Effector memory CD8-positive, alpha-beta T cell (primary cell): ENCODE data around the gene SUSD2.
A peak's percentile ranks its signal among the peaks of the same experiment; 100 is the strongest.
"Not testable (repeated sequence)": the region's sequence is repeated elsewhere in the genome, so short reads cannot be mapped to it uniquely, and the experiment has no call there.

Source experiments
- ATAC-seq: fragments of 150-1000 bp; cut with Tn5 transposase; replicated peaks from 2 replicates; pipeline ENCODE4 v1.10.0; 2021; ENCODE audit warnings: mild to moderate bottlenecking, moderate library complexity
- DNase-seq, 3 experiments: peaks; one replicate each; pipeline ENCODE4 v3.0.0; 2021
- H3K27ac Mint-ChIP-seq, 2 donors: one replicate each; pipeline ENCODE4 v1.8.0; 2022; ENCODE audit warnings: mild to moderate bottlenecking in 2 of 2, mixed read lengths in 2 of 2, moderate library complexity in 2 of 2
- H3K27me3 Mint-ChIP-seq, 2 donors: one replicate each; pipeline ENCODE4 v1.8.0; 2022; ENCODE audit warnings: mixed read lengths in 2 of 2
- H3K36me3 Mint-ChIP-seq: one replicate; pipeline ENCODE4 v1.8.0; 2022; ENCODE audit warnings: mild to moderate bottlenecking, moderate library complexity, mixed read lengths; ENCODE audit not compliant: insufficient read depth
- H3K4me1 Mint-ChIP-seq, 2 donors: one replicate each; pipeline ENCODE4 v1.8.0; 2022; ENCODE audit warnings: low read depth in 2 of 2, mixed read lengths in 2 of 2
- H3K4me3 Mint-ChIP-seq, 2 donors: one replicate each; pipeline ENCODE4 v1.8.0; 2022; ENCODE audit warnings: mild to moderate bottlenecking in 2 of 2, mixed read lengths in 2 of 2, moderate library complexity in 2 of 2
- H3K9me3 Mint-ChIP-seq, 2 donors: one replicate each; pipeline ENCODE4 v1.8.0; 2022; ENCODE audit warnings: mixed read lengths in 2 of 2

SUSD2 gene

GRCh38 chr22:24210409-24210808 lies 29.1 kb downstream of the SUSD2 start:
- not testable (repeated sequence) for ATAC-seq, H3K9me3 Mint-ChIP-seq, H3K36me3 Mint-ChIP-seq, DNase-seq, H3K4me1 Mint-ChIP-seq, H3K4me3 Mint-ChIP-seq, H3K27ac Mint-ChIP-seq
- peaks cover 0 to 13% of the 10 kb centered on the region in 2 donors for H3K27me3 Mint-ChIP-seq

- peaks cover 0 to 20% of the 10 kb centered on the region in 2 donors for H3K27me3 Mint-ChIP-seq
- H3K4me1 Mint-ChIP-seq, H3K36me3 Mint-ChIP-seq, H3K27ac Mint-ChIP-seq, H3K4me3 Mint-ChIP-seq, ATAC-seq, DNase-seq, H3K9me3 Mint-ChIP-seq: not testable (repeated sequence)
Measured at GRCh38 chr22:24211716-24212115, 30.4 kb downstream of the SUSD2 start.

GRCh38 chr22:24213111-24213510 lies 31.8 kb downstream of the SUSD2 start:
- not testable (repeated sequence) for H3K27ac Mint-ChIP-seq, H3K4me1 Mint-ChIP-seq, DNase-seq, H3K9me3 Mint-ChIP-seq, H3K4me3 Mint-ChIP-seq, ATAC-seq, H3K36me3 Mint-ChIP-seq
- peaks cover 0 to 20% of the 10 kb centered on the region in 2 donors for H3K27me3 Mint-ChIP-seq

GRCh38 chr22:24214467-24215285 lies 33.4 kb downstream of the SUSD2 start:
- Mint-ChIP-seq H3K4me1 (no peaks in the 10 kb centered on the region), H3K27me3 (peaks cover 0 to 22% of the 10 kb centered on the region in 2 donors), H3K27ac (peak overlapping the region in 1 of 2 donors; percentile 69), H3K36me3 (peaks cover 2% of the 10 kb centered on the region), H3K4me3 (no peak overlapping the region), H3K9me3 (no peaks in the 10 kb centered on the region)
- ATAC-seq: no peak
- DNase-seq: no peak

- no peak overlapping the region for H3K4me3 Mint-ChIP-seq
- peaks cover 0 to 29% of the 10 kb centered on the region in 2 donors for H3K27me3 Mint-ChIP-seq
- H3K27ac Mint-ChIP-seq: peak overlapping the region in 1 of 2 donors; percentile 29
- ATAC-seq (no peak), DNase-seq (no peak)
- H3K36me3 Mint-ChIP-seq: peaks cover 2% of the 10 kb centered on the region
- H3K9me3 Mint-ChIP-seq: no peaks in the 10 kb centered on the region
- H3K4me1 Mint-ChIP-seq: no peaks in the 10 kb centered on the region
Measured at GRCh38 chr22:24216541-24217209, 35.4 kb downstream of the SUSD2 start.

- Mint-ChIP-seq H3K9me3 (no peaks in the 10 kb centered on the region), H3K27me3 (peaks cover 0 to 29% of the 10 kb centered on the region in 2 donors), H3K36me3 (peaks cover 2% of the 10 kb centered on the region), H3K4me1 (no peaks in the 10 kb centered on the region), H3K4me3 (no peak overlapping the region), H3K27ac (no peak overlapping the region)
- DNase-seq (no peak), ATAC-seq (no peak)
Measured at GRCh38 chr22:24217384-24217783, 36.1 kb downstream of the SUSD2 start.

GRCh38 chr22:24219750-24220149 lies 38.5 kb downstream of the SUSD2 start:
- no peaks in the 10 kb centered on the region for H3K9me3 Mint-ChIP-seq
- H3K27me3 Mint-ChIP-seq: peaks cover 0 to 19% of the 10 kb centered on the region in 2 donors
- DNase-seq (no peak), ATAC-seq (no peak)
- peak overlapping the region in 1 of 2 donors; percentile 59 for H3K27ac Mint-ChIP-seq
- no peaks in the 10 kb centered on the region for H3K4me1 Mint-ChIP-seq
- H3K36me3 Mint-ChIP-seq: peaks cover 2% of the 10 kb centered on the region
- no peak overlapping the region for H3K4me3 Mint-ChIP-seq

- Mint-ChIP-seq H3K9me3 (no peaks in the 10 kb centered on the region), H3K36me3 (no peaks in the 10 kb centered on the region), H3K27me3 (peaks cover 0 to 8% of the 10 kb centered on the region in 2 donors), H3K4me1 (no peaks in the 10 kb centered on the region), H3K4me3 (no peak overlapping the region), H3K27ac (no peak overlapping the region)
- DNase-seq: no peak
- ATAC-seq: no peak
Measured at GRCh38 chr22:24224468-24224867, 43.2 kb downstream of the SUSD2 start.

- no peak overlapping the region for H3K27ac Mint-ChIP-seq
- ATAC-seq: no peak
- H3K4me1 Mint-ChIP-seq: no peaks in the 10 kb centered on the region
- H3K27me3 Mint-ChIP-seq: peaks cover 0 to 2% of the 10 kb centered on the region in 2 donors
- no peaks in the 10 kb centered on the region for H3K9me3 Mint-ChIP-seq
- H3K4me3 Mint-ChIP-seq: no peak overlapping the region
- no peak for DNase-seq
- H3K36me3 Mint-ChIP-seq: no peaks in the 10 kb centered on the region
Measured at GRCh38 chr22:24225044-24225601, 43.8 kb downstream of the SUSD2 start.

- no peaks in the 10 kb centered on the region for H3K27me3 Mint-ChIP-seq
- H3K36me3 Mint-ChIP-seq: no peaks in the 10 kb centered on the region
- H3K9me3 Mint-ChIP-seq: no peaks in the 10 kb centered on the region
- no peak for ATAC-seq
- no peak overlapping the region for H3K4me3 Mint-ChIP-seq
- peak overlapping the region in 1 of 2 donors; percentile 36 for H3K27ac Mint-ChIP-seq
- H3K4me1 Mint-ChIP-seq: no peaks in the 10 kb centered on the region
- no peak for DNase-seq
Measured at GRCh38 chr22:24225951-24226350, 44.7 kb downstream of the SUSD2 start.

GRCh38 chr22:24230911-24231656 lies 49.8 kb downstream of the SUSD2 start:
- ATAC-seq (peak; percentile 71), DNase-seq (peak; percentile 56 to 59 (median 59))
- no peaks in the 10 kb centered on the region for H3K36me3 Mint-ChIP-seq
- peaks cover 0 to 4% of the 10 kb centered on the region in 2 donors for H3K27me3 Mint-ChIP-seq
- H3K9me3 Mint-ChIP-seq: no peaks in the 10 kb centered on the region
- H3K4me3 Mint-ChIP-seq: no peak overlapping the region
- H3K4me1 Mint-ChIP-seq: peaks cover 2 to 3% of the 10 kb centered on the region in 2 donors
- H3K27ac Mint-ChIP-seq: peak overlapping the region in 1 of 2 donors; percentile 11

GRCh38 chr22:24231706-24232105 lies 50.4 kb downstream of the SUSD2 start:
- H3K4me1 Mint-ChIP-seq: peaks cover 2 to 3% of the 10 kb centered on the region in 2 donors
- no peak for DNase-seq
- H3K27me3 Mint-ChIP-seq: peaks cover 0 to 4% of the 10 kb centered on the region in 2 donors
- H3K9me3 Mint-ChIP-seq: no peaks in the 10 kb centered on the region
- H3K27ac Mint-ChIP-seq: peak overlapping the region in 1 of 2 donors; percentile 11
- no peaks in the 10 kb centered on the region for H3K36me3 Mint-ChIP-seq
- H3K4me3 Mint-ChIP-seq: no peak overlapping the region
- no peak for ATAC-seq

- Mint-ChIP-seq H3K36me3 (no peaks in the 10 kb centered on the region), H3K9me3 (no peaks in the 10 kb centered on the region), H3K27ac (no peak overlapping the region), H3K4me1 (peaks cover 2 to 3% of the 10 kb centered on the region in 2 donors), H3K4me3 (no peak overlapping the region), H3K27me3 (peaks cover 0 to 4% of the 10 kb centered on the region in 2 donors)
- ATAC-seq (no peak), DNase-seq (no peak)
Measured at GRCh38 chr22:24232124-24232523, 50.8 kb downstream of the SUSD2 start.
